A673 (cell line): ENCODE results near the gene ZBTB24. TPM values are rescaled to one million over a fixed set of nuclear protein-coding genes. Genes with fewer than 3 reads are reported as not detected.

Experiments used
- BruUV-seq: library from RNA; stranded (reverse); fragments of 400-500 nt; replicated peaks from 2 replicates; lab custom pipeline; 2021; lab: Mats Ljungman, UMichigan
- CTCF ChIA-PET: fragments of 300-600 bp; sonication (Branson Sonifier 250); formaldehyde crosslinking; loops from one replicate; lab custom pipeline; 2022; ENCODE audit warnings: antibody characterized with exemption; lab: Charles Lee
- POLR2A ChIA-PET: fragments of 300-600 bp; sonication (Branson Sonifier 250); formaldehyde crosslinking; loops from one replicate; lab custom pipeline; 2022; ENCODE audit warnings: antibody characterized with exemption; ENCODE audit not compliant: low non-redundant PET; lab: Charles Lee
- DNase-seq: peaks from one replicate; pipeline ENCODE4 v3.0.0-alpha.2; 2015; ENCODE audit warnings: low spot score
- H3K27ac ChIP-seq: fragments of 200-600 bp; sonication (generic); 2 replicates; pipeline ENCODE4 v1.5.1; 2016; ENCODE audit warnings: mixed run types, low read depth, mild to moderate bottlenecking, mixed read lengths, antibody characterized with exemption, low read length; ENCODE audit not compliant: poor library complexity, severe bottlenecking
- H3K27me3 ChIP-seq: fragments of 200-600 bp; sonication (generic); replicated peaks from 2 replicates; pipeline ENCODE4 v1.6.1; 2017; ENCODE audit warnings: mixed run types, low read depth, mild to moderate bottlenecking, mixed read lengths, antibody characterized with exemption, low read length; ENCODE audit not compliant: insufficient read depth, poor library complexity
- H3K36me3 ChIP-seq: fragments of 200-600 bp; sonication (generic); 2 replicates; pipeline ENCODE4 v1.6.1; 2016; ENCODE audit warnings: mixed run types, mild to moderate bottlenecking, mixed read lengths, antibody characterized with exemption, low read length; ENCODE audit not compliant: insufficient read depth, poor library complexity, severe bottlenecking
- H3K4me1 ChIP-seq: fragments of 200-600 bp; sonication (generic); 2 replicates; pipeline ENCODE4 v1.6.1; 2017; ENCODE audit warnings: mixed run types, mild to moderate bottlenecking, mixed read lengths, antibody characterized with exemption, low read length; ENCODE audit not compliant: insufficient read depth, poor library complexity, severe bottlenecking
- H3K4me3 ChIP-seq: fragments of 200-600 bp; sonication (generic); 2 replicates; pipeline ENCODE4 v1.5.1; 2016; ENCODE audit warnings: low read depth, mixed run types, mild to moderate bottlenecking, mixed read lengths, low read length; ENCODE audit not compliant: poor library complexity, severe bottlenecking
- H3K9me3 ChIP-seq: fragments of 200-600 bp; sonication (generic); 2 replicates; pipeline ENCODE4 v1.6.1; 2016; ENCODE audit warnings: mixed run types, low read depth, mild to moderate bottlenecking, mixed read lengths, antibody characterized with exemption, low read length; ENCODE audit not compliant: poor library complexity, severe bottlenecking
- CTCF ChIP-seq: fragments of 300-800, 200-600 bp; sonication (generic); conservative IDR thresholded peaks from 2 replicates; pipeline ENCODE4 v1.5.1; 2017; ENCODE audit warnings: low read depth, mild to moderate bottlenecking, antibody characterized with exemption, low read length, moderate library complexity, mixed read lengths
- EZH2 ChIP-seq: fragments of 200-600 bp; sonication (generic); IDR thresholded peaks from 2 replicates; pipeline ENCODE4 v1.6.1; 2017; ENCODE audit warnings: borderline replicate concordance, low read depth, mild to moderate bottlenecking, mixed read lengths, antibody characterized with exemption, low read length; ENCODE audit not compliant: poor library complexity, severe bottlenecking
- intact Hi-C: fragments of 100-400 bp; cut with micrococcal nuclease; formaldehyde crosslinking; loops from one replicate; pipeline ENCODE4 v1.10.0; 2022; ENCODE audit not compliant: unreplicated experiment
- total RNA-seq: library from RNA; stranded (reverse); gene quantifications from 2 replicates; pipeline ENCODE4 v1.2.3, GENCODE V29; 2021

ZBTB24 gene
- total RNA-seq, 1 experiment from 2014 or later = 15.5 TPM

- POLR2A ChIA-PET = no interaction called here
- H3K36me3 ChIP-seq = no peaks in the 10 kb centered on the region
- CTCF ChIA-PET = no interaction called here
- H3K4me1 ChIP-seq = no peaks in the 10 kb centered on the region
- BruUV-seq = no TSS peak
- TF ChIP-seq CTCF (no peak), EZH2 (no peak)
- H3K9me3 ChIP-seq = peaks cover 4% of the 10 kb centered on the region
- intact Hi-C loops = no loop called here
- H3K27ac ChIP-seq = no peak overlapping the region
- DNase-seq = no peak
- H3K27me3 ChIP-seq = no peaks in the 10 kb centered on the region
- no peak overlapping the region for H3K4me3 ChIP-seq
Observed at GRCh38 chr6:109514946-109515345, 31.9 kb upstream of the ZBTB24 start.

- intact Hi-C loops = no loop called here
- H3K27me3 ChIP-seq = no peaks in the 10 kb centered on the region
- H3K36me3 ChIP-seq = no peaks in the 10 kb centered on the region
- no TSS peak for BruUV-seq
- H3K4me1 ChIP-seq = no peaks in the 10 kb centered on the region
- peaks cover 4% of the 10 kb centered on the region for H3K9me3 ChIP-seq
- ChIA-PET POLR2A (no interaction called here), CTCF (no interaction called here)
- no peak overlapping the region for H3K4me3 ChIP-seq
- no peak for DNase-seq
- H3K27ac ChIP-seq = no peak overlapping the region
- no peak for TF ChIP-seq EZH2
- TF ChIP-seq CTCF = no peak
Observed at GRCh38 chr6:109513571-109514071, 30.6 kb upstream of the ZBTB24 start.

GRCh38 chr6:109512271-109512817 is 29.3 kb upstream of the ZBTB24 start:
- BruUV-seq = no TSS peak
- POLR2A ChIA-PET = no interaction called here
- H3K4me1 ChIP-seq = no peaks in the 10 kb centered on the region
- no peak for TF ChIP-seq CTCF
- TF ChIP-seq EZH2 = no peak
- H3K9me3 ChIP-seq = peaks cover 4% of the 10 kb centered on the region
- H3K27ac ChIP-seq = no peak overlapping the region
- intact Hi-C loops = no loop called here
- no peaks in the 10 kb centered on the region for H3K27me3 ChIP-seq
- H3K4me3 ChIP-seq = no peak overlapping the region
- no peak for DNase-seq
- CTCF ChIA-PET = no interaction called here
- H3K36me3 ChIP-seq = no peaks in the 10 kb centered on the region
